A549 (cell line): Measurements from ENCODE around the gene PDSS1.

ENCODE experiments used
- ESRRA ChIP-seq: fragments of 150-350 bp; IDR thresholded peaks from 2 replicates; pipeline ENCODE4 v1.6.1; 2014; ENCODE audit warnings: mild to moderate bottlenecking, low read length, borderline replicate concordance
- HDAC2 ChIP-seq: fragments of 200-600 bp; sonication (generic); IDR thresholded peaks from 2 replicates; pipeline ENCODE4 v1.6.1; 2016
- MYC ChIP-seq: IDR thresholded peaks from 2 replicates; pipeline ENCODE4 v1.6.1; 2012; ENCODE audit warnings: mild to moderate bottlenecking, inconsistent platforms, low read length, improper control_type of control experiment, borderline replicate concordance
- PBX3 ChIP-seq: IDR thresholded peaks from 2 replicates; pipeline ENCODE4 v1.6.1; 2012
- REST ChIP-seq: fragments of 200-600 bp; sonication (generic); IDR thresholded peaks from 2 replicates; pipeline ENCODE4 v1.6.1; 2016; ENCODE audit warnings: antibody characterized with exemption, mild to moderate bottlenecking, moderate library complexity
- TF ChIP-seq, protein P1 (sequence below): fragments of >200 bp; sonication (Bioruptor Twin); formaldehyde crosslinking; IDR thresholded peaks from 3 replicates; pipeline ENCODE4 v1.5.1; 2016

DNA sequence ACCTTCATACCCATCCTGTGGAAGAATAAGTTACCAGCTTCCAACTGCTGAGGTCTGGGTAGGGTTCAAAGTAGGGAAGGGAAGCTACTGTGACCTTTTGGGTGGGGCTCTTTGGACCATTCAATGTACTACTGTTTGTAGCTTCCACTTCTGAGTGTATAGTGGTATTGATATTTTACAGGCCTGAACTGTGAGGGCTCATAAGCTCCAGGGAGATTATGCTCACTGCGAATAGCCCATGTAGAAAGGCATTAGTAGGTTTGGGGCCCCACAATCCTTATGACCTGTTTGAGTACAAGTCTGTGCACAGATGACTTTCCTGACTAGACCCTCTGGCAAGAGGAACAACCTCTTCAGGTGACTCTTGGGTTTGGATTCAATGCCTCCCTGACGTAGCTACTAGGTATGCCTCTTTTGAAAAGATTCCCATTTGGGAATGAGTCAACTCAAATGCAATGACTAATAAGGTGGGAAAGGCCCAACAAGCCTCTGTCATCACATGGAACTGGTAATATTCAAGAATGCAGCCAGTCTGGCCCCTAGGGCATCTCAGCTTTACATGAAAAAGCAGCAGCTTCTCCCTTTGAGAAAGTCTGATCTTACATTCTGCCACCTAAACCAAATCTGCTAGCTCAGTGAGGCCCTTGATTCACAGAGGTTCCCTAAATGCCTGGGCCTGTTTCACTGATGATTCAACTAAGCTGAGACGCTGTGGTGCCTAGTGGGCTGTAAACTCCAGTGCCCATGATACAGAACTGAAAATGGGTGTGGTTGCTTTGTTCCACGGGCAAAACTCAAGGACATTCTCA lies 83.5 kb downstream of the PDSS1 start:
- TF ChIP-seq, protein P1, sequence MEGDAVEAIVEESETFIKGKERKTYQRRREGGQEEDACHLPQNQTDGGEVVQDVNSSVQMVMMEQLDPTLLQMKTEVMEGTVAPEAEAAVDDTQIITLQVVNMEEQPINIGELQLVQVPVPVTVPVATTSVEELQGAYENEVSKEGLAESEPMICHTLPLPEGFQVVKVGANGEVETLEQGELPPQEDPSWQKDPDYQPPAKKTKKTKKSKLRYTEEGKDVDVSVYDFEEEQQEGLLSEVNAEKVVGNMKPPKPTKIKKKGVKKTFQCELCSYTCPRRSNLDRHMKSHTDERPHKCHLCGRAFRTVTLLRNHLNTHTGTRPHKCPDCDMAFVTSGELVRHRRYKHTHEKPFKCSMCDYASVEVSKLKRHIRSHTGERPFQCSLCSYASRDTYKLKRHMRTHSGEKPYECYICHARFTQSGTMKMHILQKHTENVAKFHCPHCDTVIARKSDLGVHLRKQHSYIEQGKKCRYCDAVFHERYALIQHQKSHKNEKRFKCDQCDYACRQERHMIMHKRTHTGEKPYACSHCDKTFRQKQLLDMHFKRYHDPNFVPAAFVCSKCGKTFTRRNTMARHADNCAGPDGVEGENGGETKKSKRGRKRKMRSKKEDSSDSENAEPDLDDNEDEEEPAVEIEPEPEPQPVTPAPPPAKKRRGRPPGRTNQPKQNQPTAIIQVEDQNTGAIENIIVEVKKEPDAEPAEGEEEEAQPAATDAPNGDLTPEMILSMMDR: no peak
- TF ChIP-seq REST (no peak), MYC (no peak), ESRRA (no peak), HDAC2 (no peak), PBX3 (no peak)
